HG03064 (cell line): Measurements from ENCODE around the gene MFNG.

Source experiments
- ATAC-seq: cut with Tn5 transposase; IDR thresholded peaks from one replicate; pipeline ENCODE4 v1.9.1; 2021; ENCODE audit warnings: low read depth; ENCODE audit not compliant: unreplicated experiment

Gene MFNG

DNA sequence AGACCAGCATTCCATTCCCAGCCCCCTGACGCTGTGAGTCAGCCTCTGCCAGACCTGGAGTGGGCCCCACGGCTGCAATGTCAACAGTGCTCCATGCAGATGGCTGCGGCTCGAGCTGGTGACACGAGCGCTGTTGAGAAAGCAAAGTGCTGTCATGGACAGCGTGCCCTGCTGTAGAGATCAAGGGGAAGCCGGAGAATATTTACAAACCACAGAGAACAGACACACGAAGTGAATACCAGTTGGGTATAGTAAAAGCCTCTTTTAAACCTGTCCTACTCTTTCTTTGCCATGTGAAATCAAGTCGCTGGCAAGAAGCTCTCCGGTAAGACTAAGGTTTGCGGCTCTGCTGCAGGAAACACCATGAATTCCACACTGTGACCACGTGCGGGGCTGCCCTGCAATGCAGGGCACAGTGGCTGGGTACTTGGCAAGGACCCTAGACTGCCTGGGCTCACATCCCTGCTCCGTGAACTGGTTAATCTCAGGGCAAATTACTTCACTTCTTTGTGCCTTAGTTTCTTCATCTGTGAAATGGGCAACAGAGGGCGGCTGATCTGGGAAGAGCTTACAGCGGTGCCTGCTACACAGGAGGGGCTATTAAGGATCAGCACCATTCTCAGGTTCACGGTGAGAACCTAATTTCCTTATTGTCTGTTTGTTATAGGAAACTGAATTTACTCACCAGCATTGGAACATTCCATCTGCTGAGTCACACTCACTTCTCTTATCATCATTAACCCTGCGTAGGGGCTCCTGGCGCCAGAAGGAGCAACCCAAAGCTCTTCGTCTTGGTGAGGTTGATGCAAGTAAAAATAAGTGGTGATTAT is 31.1 kb downstream of the MFNG start:
- no peak for ATAC-seq

DNA sequence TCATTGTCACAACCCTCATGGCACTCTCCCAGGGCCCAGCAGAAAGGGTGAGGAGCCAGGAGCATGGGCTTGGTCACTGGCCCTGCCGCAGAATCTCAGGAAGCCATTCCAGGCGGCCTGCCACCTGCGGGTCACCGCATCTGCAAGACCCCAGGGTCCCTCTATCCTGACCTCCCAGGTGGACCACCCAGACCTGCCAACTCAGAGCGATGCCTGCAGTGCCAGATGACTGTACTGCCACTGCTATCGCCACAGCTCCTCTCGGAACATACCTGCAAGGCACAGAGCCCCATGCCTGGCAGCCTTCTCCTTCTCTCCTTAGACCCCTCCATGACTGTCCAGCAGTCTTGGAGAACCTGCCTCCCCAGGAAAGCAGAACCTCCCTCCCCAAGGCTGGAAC is 32.5 kb downstream of the MFNG start:
- no peak for ATAC-seq

DNA sequence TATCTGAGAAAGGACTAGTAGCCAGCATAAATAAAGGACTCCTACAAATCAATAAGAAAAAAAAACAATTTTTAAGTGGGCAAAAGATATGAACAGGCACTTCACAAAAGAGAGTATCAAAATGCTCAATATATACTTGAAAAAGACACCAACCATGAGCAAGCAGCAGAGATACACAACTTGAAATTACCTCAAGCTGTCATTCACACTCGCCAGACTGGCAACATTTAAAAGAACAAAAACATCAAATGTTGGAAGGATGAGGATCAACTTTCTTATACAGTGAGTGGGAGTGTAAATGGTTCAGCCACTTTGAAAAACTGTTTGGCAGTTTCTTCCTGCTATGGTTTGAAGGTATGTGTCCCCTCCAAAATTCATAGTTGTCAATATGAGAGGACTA is 35.0 kb downstream of the MFNG start:
- ATAC-seq = no peak

DNA sequence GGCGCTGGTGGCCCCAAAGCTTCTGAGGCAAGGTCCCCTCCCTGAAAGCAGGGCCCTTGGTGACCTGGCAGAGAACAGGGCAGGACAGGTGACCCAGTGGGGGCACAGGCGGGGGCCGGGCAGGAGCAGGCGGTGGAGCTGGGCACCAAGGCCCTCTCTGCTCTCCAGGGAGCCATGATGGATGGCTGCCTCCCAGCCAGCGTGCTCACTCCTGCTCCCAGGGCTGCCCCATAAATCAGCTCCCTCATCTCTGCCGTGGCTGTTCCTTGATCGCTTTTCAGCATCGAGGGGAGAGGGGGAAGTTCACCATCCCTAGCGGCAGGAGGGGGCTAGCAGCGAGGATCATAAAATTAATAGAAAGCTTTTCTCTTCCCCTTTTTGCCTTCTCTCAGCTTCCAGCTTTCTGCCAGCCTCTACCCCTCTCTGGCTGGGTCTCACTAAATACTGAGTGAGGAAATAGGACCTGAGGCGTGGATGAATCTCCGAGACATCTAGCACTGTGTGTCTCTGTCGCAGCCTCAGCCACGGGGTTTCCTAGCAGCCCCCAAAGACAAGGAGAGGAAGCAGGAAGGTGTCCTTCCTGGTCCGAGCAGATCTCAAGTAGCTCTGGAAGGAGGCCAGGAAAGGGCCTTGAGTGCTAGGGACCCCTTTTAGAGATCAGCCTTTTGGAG is 36.7 kb downstream of the MFNG start:
- no peak for ATAC-seq

DNA sequence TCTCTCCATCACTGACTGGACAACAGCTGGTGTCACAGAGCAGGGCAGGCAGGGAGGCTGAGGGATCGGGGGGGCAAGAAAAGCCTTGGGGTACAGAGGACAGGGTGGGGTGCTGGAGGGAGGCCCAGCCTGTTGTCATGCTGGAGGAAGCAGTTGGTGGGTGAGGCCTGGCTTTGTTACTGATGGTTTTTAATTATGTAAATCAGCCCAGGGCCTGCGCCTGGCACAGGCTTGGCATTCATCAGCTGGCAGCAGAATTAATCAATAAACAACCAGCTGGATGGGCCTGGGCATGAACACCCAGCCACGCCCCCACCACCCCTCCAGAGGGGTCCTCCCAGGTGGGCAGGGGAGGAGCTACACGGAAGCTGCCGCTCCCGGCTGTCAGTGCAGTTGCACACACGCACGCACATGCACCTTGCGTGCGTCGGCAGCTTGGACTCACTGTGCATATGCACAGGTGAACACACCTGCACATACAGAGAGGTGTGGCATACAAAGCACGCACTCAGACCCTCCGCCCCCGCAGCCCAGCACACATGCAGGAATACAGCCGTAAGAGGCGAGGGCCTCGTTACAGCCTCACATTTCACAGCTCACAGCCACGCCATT is 37.6 kb downstream of the MFNG start:
- no peak for ATAC-seq

DNA sequence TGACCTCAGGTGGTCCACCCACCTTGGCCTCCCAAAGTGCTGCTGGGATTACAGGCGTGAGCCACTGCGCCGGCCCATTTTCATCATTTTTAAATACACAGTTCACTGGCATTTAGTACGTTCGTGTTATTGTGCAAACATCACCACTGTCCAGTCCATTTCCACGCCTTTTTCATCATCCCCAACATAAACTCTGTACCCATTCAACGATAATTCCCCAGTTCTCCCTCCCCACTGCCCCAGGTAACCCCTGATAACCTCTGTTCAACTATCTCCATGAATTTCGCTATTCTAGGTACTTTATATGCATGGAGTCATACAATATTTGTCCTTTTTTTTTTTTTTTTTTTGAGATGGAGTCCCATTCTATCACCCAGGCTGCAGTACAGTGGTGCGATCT is 40.7 kb downstream of the MFNG start:
- ATAC-seq = no peak

DNA sequence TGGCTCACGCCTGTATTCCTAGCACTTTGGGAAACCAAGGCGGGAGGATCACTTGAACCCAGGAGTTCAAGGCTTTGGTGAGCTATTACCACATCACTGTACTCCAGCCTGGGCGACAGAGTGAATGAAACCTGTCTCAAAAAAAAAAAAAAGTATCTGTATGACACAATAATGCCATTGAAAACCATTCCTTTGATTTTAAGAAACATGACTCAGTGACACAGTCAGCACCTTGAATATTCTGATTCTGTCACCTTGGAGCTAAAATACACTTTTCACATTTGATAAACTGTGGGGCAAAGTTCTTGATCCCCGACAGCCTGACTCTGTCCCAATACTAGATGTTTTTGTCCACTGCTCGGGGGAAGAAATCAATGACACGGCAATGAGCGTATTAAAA is 42.2 kb downstream of the MFNG start:
- ATAC-seq = no peak

DNA sequence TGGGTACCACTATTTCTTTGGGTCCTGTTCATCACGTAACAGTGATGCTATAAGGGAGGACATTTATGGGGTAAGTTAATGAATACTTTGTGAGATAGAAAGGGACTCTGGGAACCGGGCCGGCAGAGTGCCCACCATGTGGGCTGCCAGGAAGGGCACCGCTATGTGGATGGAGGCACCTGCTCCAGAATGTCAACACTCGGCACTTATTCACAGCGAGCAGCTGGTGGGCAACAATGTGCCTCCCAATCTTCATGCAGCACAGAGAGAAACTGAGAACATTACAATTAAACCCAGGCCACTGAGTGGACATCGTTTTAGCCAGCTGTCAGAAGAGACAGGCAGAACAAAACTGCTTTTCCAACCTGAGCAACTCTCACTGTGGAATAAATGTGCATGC is 43.1 kb downstream of the MFNG start:
- ATAC-seq = no peak

DNA sequence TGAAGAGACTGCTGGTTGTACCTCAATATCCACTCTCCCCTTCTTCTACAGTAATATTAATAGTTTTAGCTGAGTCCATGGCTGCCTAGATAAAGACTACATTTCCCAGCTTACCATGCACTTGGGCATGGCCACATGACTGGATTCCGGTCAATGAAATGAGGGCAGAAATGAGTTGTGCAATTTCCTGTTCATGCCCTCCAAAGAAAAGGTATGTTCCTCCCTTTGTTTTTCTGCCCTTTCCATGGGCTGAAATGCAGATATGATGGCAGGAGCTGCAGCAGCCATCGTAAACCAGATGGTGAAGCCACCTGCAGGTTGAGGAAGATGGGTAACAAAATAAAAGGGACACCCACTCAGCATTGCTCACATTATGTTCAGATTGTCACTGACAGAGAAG is 43.6 kb downstream of the MFNG start:
- no peak for ATAC-seq

DNA sequence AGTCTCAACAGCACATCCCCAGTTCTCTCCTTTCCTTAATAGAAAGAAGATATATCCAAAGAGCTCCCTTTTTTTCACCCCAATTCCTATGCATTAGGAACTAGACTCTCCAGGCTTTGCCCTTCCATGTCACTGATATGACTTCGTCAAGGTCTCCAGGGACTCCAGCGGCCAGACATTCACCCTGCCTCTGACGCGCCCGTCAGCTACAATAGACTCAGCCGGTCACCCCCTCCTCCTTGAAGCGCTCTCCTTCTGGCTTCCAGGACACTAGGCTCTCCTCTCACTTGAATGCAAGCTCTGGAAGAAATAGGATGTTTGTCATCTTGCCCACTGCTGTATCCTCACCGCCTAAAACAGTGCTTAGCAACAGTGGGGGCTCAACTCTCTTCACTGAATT is 44.0 kb downstream of the MFNG start:
- no peak for ATAC-seq

DNA sequence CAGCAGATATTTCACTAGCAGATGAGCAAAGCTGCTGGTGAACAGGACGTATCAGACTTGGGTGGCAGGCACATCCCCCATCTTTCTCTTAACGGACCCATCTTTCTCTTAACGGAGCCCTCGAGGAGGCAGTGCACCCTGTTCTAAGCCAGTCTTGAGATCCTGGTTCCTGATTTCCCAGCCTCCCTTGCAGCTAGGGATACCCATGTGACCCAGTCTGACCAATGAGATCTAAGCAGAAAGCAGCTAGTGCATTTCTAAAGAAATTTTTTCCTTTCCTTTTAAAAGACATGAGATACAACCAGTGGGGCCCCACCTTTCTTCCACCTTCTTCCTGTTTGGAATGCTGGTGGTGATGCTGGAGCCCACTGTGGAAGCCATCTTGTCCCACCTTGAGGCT is 45.3 kb downstream of the MFNG start:
- no peak for ATAC-seq

DNA sequence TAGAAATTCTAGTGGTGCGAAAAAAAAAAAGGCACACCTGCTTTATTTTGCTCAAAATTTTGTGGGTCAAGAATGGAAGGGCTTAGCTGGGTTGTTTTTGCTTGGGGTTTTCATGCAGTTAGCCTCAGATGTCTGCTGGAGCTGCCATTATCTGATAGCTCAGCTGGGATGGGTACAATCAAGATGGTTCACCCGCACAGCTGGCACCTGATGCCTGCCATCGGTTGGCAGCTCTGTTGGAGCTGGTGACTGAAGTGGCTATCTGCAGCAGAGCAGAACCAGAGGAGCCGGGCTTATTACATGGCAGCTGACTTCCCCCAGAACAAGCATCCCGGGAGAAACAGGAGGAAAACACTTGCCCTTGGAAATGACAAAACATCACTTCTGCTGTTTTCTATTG is 46.8 kb downstream of the MFNG start:
- no peak for ATAC-seq

DNA sequence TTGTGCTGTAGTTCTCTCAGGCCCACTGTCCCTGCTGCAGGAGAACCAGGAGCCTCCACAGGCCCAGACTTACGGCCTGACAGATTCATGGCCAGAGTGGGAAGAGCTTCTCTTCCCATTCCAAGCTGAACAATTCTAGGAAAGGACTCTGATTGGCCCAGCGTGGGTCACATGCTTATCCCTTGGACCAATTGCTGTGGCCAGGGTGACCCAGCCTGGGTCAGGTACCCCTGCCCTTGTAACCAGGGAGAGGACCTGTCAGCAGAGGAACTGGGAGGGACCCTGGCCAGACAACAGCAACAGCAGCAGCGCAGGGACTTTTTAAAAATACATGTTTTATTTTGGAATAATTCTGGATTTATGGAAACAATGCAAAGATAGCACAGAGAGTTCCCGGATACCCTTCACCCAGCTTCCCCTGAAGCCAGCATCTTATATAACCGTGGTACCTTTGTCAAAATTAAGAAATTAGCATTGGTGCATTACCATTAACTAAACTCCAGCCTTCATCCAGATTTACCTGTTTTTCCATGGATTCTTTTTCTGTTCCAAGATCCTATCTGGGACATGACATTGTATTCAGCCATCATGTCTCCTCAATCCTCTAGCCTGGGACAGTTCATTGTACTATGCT is 50.1 kb downstream of the MFNG start:
- no peak for ATAC-seq

DNA sequence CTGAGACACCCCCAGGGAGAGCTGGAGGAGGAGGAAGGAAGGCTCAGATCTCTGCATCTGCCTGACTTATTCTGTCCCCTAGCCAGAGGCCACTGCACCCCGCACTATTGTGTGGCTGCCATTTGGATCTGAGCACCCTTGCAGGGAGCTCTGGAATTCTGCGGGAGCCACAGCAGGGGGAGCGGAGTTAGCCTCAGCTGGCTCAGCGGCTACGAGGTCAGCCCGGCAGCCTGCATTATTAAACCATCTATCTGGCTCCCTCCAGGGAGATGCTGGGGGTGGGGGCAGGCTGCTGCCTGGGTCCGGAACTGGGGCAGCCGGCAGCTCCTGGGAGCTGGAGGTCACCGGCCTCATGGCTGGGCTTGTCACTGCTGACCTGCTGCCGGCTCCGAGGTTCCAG is 52.4 kb downstream of the MFNG start:
- no peak for ATAC-seq

DNA sequence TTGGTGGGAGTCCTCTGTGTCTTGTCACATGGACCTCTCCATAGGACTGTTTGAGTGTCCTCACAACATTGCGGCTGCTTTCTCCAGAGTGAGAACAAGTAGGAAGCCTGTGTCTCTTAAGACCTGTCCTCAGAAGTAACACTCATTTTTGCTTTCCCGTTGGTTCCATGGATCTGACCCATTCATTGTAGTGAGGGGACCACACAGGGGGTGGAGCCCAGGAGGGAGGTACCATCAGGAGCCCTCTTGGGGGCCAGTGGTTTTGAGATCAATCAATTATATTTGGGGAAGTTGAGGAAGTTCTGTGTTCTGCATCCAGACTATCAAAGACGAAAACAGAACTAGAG is 53.5 kb downstream of the MFNG start:
- no peak for ATAC-seq

DNA sequence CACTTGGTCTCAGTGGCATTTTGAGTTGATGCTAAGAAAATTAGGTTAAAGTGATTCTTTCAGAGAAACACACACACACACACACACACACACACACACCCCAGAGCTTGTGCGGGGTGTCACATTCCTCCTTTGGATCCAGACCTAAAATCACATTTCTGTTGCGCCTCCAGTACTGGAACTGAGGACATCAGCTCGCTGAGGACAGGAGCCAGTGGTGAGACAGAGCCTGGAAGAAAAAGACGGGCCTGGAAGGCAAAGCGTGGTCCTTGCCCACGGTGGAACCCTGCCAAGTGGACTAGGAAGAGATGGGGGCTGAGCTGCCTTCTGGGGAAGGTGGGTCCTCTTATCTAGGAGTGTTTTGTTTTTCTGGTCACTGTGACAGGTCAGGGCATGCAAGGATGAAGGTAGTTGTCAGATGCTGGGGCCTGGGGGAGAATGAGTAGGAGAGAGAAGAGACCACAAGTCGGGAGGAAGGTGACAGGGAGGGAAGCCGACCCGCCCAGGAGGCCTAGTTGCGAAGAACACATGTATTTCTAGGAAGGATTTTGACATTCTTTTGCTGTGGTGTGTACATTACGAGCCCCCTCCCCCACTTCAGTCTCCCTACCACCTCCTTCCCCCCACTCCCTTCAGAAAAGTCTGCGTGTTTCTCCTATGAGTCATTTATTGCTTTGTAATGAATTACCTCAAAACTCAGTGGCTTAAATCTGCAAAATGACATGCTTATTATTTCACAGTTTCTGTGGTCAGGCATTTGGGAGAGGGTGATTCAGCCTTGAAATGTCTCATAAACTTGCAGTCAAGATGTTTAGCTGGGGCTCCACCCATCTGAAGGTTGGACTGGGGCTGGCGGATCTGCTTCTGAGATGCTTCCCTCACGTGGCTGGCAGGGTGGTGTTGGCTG is 54.1 kb downstream of the MFNG start:
- ATAC-seq = no peak

DNA sequence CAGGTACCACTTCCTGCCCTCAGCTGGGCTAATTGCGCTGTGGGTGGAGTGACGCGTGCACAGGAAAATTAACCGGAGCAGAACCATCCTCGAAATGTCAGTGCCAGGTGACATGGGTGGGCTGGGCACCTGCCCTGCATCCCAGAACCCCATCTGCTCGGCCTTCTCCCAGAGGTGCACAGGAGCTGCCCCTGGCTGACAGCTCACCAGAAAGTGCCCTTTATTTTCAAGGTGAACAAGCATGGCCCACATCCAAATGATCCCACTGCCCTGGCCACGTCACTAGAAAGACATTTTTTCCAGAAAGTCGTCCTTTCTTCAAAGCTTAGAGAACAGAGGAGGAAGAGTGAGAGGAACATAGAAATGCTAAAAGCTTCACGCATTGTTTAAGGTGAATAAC is 54.8 kb downstream of the MFNG start:
- no peak for ATAC-seq

DNA sequence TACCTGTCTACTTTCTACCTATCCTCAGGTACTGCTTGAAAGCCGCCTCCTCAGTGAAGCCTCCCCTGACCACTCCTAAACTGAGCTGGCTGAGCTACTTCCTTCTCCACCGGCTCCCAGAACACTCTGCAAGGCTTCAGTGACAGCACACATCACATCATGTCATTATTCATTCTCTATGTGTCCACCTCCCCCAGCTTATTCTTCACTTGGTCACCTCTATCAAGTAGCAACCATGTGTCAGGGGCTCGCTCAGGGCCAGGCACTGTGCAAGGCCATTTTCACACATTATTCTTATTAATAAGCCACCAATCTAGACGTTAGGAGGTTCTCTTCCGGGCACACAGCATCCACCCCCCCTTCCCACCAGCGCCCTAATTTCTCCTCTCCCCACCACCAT is 55.2 kb downstream of the MFNG start:
- no peak for ATAC-seq

DNA sequence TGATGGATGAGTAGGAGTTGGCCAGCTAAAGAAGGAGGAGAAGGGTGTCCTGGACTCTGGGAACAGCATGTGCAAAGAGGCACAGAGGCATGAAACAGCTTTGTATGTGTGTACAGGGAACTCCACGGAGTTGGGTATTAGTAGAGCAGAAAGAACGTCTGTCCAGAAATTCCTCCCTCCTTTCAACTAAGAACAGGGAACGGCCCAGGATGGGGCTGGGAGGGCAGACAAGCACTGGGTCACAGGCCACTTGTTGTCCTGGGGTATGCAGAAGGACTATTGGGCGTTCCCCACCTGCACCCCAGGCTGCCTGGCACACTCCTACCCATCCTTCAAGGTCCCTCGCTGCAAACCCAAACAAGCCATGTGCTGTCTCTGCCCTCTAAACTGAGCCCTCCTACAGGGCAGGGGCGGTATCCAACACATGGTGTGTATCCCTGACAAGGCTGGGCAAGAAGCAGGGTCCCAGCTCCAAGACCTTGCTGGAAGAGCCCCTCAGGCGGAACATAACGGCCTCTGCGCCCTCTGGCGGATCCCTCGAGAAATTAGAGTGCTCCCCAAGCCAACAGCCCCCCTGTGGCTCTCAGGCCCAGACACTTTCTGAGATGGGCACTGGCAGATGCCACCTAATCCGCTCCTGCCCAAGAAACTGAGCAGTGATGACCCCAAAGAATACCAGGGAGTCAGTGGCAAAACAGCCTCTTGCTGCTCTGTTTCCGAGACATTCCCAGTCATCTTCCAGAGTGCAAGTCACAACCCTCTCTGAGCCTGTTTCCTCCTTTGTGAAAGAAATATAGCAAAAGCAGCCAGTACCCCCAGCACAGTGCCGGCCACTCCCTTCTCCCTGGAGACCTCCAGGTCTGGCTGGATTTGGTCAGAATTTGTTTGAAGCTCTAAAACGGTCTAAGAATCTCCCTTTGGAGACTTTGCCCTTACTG is 57.3 kb downstream of the MFNG start:
- no peak for ATAC-seq
